ENCODE data around the gene REXO1.
A peak's percentile ranks its signal among the peaks of the same experiment; 100 is the strongest.

DNA sequence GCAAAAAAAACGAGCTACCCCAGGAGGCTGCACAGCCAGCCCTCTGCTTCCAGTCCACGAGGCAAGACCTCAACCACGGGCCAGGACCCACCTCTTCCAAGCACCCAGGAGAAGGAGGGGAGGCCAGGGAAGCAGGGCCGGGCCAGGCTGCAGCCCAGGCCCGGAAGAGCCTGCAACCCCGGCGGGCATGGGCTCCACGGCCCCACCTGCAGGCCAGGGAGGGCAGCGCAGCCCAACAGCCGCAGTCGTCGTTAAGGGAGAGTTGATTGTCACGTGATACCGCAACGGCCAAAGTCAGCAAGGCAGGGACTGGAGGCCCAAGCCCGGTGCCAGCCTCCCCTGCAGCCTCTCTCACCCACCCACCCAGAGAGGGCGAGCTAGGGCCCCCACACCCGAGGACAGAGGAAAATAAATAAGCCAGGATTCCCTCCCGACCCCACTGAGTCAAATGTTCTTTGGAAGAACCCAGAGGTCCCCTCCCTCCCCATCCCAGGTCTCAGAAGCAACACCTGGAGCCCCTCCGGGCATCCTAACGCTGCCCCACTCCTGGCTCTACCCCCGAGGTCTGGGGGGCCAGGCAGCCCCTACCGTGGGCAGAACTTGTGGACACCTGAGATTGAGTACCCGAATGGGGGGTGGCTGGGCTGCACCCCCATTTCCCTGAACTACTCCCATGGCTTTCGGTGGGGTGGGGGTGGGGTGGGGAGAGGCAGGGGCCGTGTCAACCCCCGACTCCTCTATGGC is 5.2 kb upstream of the REXO1 start:
- TF ChIP-seq, protein P1, sequence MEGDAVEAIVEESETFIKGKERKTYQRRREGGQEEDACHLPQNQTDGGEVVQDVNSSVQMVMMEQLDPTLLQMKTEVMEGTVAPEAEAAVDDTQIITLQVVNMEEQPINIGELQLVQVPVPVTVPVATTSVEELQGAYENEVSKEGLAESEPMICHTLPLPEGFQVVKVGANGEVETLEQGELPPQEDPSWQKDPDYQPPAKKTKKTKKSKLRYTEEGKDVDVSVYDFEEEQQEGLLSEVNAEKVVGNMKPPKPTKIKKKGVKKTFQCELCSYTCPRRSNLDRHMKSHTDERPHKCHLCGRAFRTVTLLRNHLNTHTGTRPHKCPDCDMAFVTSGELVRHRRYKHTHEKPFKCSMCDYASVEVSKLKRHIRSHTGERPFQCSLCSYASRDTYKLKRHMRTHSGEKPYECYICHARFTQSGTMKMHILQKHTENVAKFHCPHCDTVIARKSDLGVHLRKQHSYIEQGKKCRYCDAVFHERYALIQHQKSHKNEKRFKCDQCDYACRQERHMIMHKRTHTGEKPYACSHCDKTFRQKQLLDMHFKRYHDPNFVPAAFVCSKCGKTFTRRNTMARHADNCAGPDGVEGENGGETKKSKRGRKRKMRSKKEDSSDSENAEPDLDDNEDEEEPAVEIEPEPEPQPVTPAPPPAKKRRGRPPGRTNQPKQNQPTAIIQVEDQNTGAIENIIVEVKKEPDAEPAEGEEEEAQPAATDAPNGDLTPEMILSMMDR (IDR thresholded peaks at IDR 0.05): peak; percentile 83 to 95 (median 90)
- TF ChIP-seq POLR2AphosphoS5 (IDR thresholded peaks at IDR 0.05): peak; percentile 80
